NCI-H146 (cell line): ENCODE measurements around the gene KCND3.

Experiments used
- DNase-seq: peaks from one replicate; lab custom pipeline; 2025; lab: John Stamatoyannopoulos, UW

Gene KCND3

GRCh38 chr1:111729946-111730681, 259.4 kb downstream of the KCND3 start:
- no peak for DNase-seq

GRCh38 chr1:111729271-111729921, 260.1 kb downstream of the KCND3 start:
- no peak for DNase-seq

GRCh38 chr1:111727056-111727455, 262.4 kb downstream of the KCND3 start:
- DNase-seq, result no peak

GRCh38 chr1:111725192-111725591, 264.3 kb downstream of the KCND3 start:
- DNase-seq, result no peak

GRCh38 chr1:111723871-111724270, 265.6 kb downstream of the KCND3 start:
- DNase-seq, result no peak

GRCh38 chr1:111723091-111723806, 266.2 kb downstream of the KCND3 start:
- no peak for DNase-seq

- DNase-seq, result no peak
These were observed 268.3 kb downstream of the KCND3 start for GRCh38 chr1:111720977-111721786.
